ENCODE results near the gene BBS1.
"Not testable (repeated sequence)": the region's sequence is repeated elsewhere in the genome, so short reads cannot be mapped to it uniquely, and the experiment has no call there.

Gene BBS1

GRCh38 chr11:66529069-66529468, 18.6 kb downstream of the BBS1 start:
- DNase-seq, result no peak

DNA sequence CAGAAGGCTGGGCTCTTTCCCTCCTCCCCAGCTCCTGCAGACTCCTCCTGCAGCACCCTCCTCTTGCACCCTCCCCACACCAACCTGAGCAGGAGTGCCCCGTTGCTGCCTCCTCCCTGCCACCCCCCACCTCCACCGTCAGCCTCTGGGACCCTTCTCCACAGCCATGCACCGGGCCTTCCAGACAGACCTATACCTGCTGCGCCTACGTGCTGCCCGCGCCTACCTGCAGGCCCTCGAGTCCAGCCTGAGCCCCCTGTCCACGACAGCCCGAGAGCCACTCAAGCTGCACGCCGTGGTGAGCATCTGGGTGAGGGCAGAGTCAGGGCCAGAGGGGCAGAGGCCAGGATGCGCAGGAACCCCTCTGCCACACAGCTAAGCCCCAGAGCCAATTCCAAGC, 19.2 kb downstream of the BBS1 start:
- DNase-seq, result no peak

GRCh38 chr11:66530927-66531709, 20.7 kb downstream of the BBS1 start:
- DNase-seq, result no peak

GRCh38 chr11:66531841-66532240, 21.4 kb downstream of the BBS1 start:
- DNase-seq, result no peak

DNA sequence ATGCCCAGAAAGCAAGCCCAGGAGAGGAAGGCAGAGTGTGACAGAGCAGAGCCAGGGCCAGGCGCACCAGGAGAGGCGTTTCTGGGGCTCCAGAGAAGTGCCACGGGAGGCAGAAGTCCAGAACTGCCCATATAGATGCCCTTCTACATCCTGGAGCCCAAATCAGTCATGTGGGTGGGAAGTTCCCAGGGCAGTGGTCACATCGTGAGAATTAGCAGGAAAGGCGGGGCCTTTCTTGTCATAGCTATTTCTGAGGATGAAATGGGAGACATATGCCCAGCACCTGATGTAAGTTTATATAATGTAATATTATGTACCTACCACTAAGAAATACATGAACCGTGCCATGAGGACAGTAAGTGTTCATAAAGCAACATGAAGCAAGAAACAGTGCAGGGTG, 22.3 kb downstream of the BBS1 start:
- no peak for DNase-seq

- no peak for DNase-seq
Observed at GRCh38 chr11:66539170-66539869, 28.9 kb downstream of the BBS1 start.

- no peak for DNase-seq
Observed at GRCh38 chr11:66539870-66540213, 29.4 kb downstream of the BBS1 start.

DNA sequence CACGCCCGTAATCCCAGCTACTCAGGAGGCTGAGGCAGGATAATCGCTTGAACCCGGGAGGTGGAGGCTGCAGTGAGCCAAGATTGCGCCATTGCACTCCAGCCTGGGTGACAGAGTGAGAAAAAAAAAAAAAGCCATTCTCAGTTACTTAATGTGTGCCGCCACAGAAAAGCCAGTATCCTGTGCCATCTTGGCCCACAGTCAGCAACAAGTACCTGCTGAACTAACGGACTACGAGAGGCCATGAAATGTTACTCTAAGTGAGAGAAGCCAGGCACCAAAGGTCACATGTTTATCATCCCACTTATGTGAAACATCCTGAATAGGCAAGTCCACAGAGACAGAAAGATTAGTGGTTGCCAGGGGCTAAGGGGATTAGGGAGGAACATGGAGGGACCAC, 30.2 kb downstream of the BBS1 start:
- DNase-seq, result not testable (repeated sequence)

GRCh38 chr11:66541892-66542291, 31.5 kb downstream of the BBS1 start:
- no peak for DNase-seq

- DNase-seq, result no peak
Observed at GRCh38 chr11:66542362-66542761, 31.9 kb downstream of the BBS1 start.

DNA sequence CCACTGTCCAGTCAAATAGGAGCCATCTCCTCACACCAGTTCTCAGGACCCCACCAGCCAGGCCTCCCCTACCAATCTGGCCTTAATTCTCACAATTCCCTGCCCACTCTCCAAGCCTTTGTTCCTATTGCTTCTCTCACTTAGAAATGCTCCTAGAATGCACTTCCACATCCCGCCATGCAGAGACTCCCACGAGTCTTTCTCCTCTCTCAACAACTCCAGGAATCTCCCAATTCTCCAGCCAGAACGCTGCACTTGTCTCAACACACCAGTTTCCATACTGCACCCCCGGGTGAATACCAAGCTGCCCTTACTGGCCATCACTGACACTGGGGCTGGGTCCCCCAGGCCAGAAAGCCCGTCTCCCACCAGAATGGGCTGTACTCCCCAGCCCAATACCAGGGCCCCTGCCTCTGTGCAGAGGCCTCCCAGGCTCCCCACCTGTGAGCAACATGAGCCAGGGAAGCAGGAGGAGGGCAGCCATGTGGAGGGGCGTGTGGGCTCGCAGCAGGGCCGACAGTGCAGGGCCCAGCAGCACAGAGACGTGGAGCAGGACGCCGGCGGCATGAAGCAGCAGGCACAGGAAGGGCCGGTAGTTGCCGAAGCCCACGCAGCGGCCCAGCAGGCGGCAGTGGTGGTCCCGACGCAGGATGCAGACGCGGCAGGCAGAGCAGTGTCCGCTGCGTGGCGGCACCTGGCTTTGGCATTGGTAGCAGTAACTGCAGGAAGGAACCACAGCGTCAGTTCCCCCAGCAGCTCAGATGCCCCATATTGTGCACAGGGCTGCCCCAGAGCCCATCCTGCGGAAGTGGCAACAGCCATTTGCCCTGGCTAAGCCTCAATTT, 33.0 kb downstream of the BBS1 start:
- DNase-seq, result peak in 2 of 4 experiments; percentile 37 to 54

GRCh38 chr11:66544952-66545351, 34.5 kb downstream of the BBS1 start:
- not testable (repeated sequence) for DNase-seq

DNA sequence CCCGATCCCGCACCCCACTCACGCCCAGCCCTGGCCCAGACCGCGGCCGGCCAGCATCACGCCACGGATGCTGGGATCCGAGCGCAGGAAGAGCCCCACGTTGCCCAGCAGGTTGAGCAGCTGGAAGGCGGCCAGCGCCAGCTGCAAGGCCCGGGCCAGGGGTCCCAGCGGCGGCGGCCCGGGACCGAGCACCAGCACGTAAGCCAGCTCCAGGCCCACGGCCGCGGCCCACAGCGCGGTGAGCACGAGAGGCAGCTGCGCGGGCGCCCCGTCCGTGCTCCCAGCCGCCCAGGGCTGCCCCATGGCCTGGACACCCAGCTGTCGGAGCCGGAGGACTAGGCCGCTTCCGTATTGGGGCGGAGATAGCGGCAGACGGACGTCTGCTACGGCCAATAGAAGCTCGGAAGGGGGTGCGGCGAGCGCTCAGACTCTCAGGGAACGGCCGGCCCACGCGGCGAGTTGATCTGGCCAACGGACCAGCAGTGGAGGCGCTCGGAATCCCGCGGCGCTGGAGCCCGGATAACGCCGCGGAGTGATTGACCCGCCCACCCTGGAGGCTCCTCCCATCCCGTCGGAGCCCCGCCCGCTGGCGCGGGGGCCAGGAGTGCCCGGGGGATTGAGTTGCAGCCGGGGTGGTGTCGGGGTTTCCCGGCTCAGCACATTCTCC, 35.4 kb downstream of the BBS1 start, which contains the start of gene ZDHHC24:
TSS of gene ZDHHC24 (minus strand) at position 348 of the 667 bp plus-strand sequence. CDS start at position 303, 45 bp downstream.
- DNase-seq, result peak; percentile 38 to 74 (median 59)

DNA sequence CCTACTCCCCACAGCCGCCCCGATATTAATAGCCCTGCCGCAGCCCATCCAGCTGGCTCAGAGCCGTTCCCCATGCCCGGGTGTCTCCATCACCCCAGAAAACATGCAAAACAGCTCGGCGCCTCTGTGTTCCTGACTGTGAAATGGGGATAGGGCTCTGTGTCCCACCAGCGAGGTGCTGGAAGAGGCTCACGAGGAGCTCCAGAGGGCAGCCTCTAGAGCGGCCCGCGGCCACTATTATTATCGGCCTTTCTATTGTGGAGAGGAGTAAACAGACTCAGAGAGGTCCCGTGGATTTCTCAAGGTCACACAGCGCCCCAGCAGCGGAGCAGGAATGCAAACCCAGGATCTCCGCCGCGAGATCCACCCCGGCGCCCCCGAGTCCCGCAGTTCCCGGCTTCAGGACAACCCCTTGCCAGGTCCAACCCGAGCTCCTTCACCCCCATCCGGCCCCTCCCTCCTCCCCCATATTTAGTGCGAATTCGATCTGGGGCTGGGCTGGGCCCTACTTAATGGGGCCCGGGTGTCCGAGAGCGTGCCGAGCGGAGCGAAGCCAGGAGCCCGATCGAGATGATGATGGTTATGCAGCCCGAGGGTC, 36.0 kb downstream of the BBS1 start, which contains the start of gene ACTN3:
TSS of gene ACTN3 (plus strand) at position 536 of the 598 bp plus-strand sequence. CDS start at position 571, 35 bp downstream.
- no peak for DNase-seq

- DNase-seq, result no peak
Observed at GRCh38 chr11:66546966-66547661, 36.7 kb downstream of the BBS1 start.

- DNase-seq, result no peak
Observed at GRCh38 chr11:66547662-66548009, 37.2 kb downstream of the BBS1 start.

GRCh38 chr11:66548041-66548440, 37.6 kb downstream of the BBS1 start:
- DNase-seq, result no peak

GRCh38 chr11:66548774-66549630, 38.6 kb downstream of the BBS1 start:
- DNase-seq, result no peak

- DNase-seq, result no peak
Observed at GRCh38 chr11:66549696-66550095, 39.3 kb downstream of the BBS1 start.

GRCh38 chr11:66550887-66551286, 40.5 kb downstream of the BBS1 start:
- no peak for DNase-seq

- DNase-seq, result no peak
Observed at GRCh38 chr11:66554602-66555001, 44.2 kb downstream of the BBS1 start.
